Neural cell (in vitro differentiated cells): ENCODE data around the gene HOXA3. TPM values are rescaled to one million over a fixed set of nuclear protein-coding genes. Genes with fewer than 3 reads are reported as not detected.

Experiments
- H2AFZ ChIP-seq: fragments of 200-600, 300-800 bp; sonication (generic), shearing (Covaris generic); 2 replicates; pipeline ENCODE4 v1.6.0; 2014; ENCODE audit warnings: low read depth, mild to moderate bottlenecking, antibody characterized with exemption, low read length, moderate library complexity
- H3F3A ChIP-seq: fragments of 200-600 bp; shearing (Covaris generic); 2 replicates; pipeline ENCODE4 v1.6.1; 2016; ENCODE audit warnings: mild to moderate bottlenecking, moderate library complexity, mixed read lengths, antibody characterized with exemption, low read length; ENCODE audit not compliant: insufficient read depth, poor library complexity, severe bottlenecking
- H3K27ac ChIP-seq: fragments of 200-600, 300-800 bp; sonication (generic), shearing (Covaris generic); 2 replicates; pipeline ENCODE4 v1.5.1; 2014; ENCODE audit warnings: mild to moderate bottlenecking, low read length, moderate library complexity
- H3K27me3 ChIP-seq: fragments of 300-800, 200-600 bp; sonication (generic), shearing (Covaris generic); 2 replicates; pipeline ENCODE4 v1.6.0; 2014; ENCODE audit warnings: mild to moderate bottlenecking, low read depth, low read length, moderate library complexity; ENCODE audit not compliant: insufficient read depth
- H3K36me3 ChIP-seq: fragments of 300-800, 200-600 bp; sonication (generic), shearing (Covaris generic); 2 replicates; pipeline ENCODE4 v1.5.1; 2014; ENCODE audit warnings: mild to moderate bottlenecking, antibody characterized with exemption, low read length, moderate library complexity; ENCODE audit not compliant: insufficient read depth
- H3K4me2 ChIP-seq: fragments of 300-800, 200-600 bp; sonication (generic), shearing (Covaris generic); 2 replicates; pipeline ENCODE4 v1.6.0; 2014; ENCODE audit warnings: mild to moderate bottlenecking, low read length
- H3K4me3 ChIP-seq: fragments of 300-800, 200-600 bp; sonication (generic), shearing (Covaris generic); 2 replicates; pipeline ENCODE4 v1.5.1; 2014; ENCODE audit warnings: mild to moderate bottlenecking, low read length, moderate library complexity
- H3K79me2 ChIP-seq: fragments of 200-600 bp; shearing (Covaris generic); replicated peaks from 2 replicates; pipeline ENCODE4 v1.6.0; 2014; ENCODE audit warnings: mild to moderate bottlenecking, low read length, moderate library complexity; ENCODE audit not compliant: insufficient read depth
- H3K9ac ChIP-seq: fragments of 300-800, 200-600 bp; sonication (generic), shearing (Covaris generic); 2 replicates; pipeline ENCODE4 v1.6.1; 2016; ENCODE audit warnings: mild to moderate bottlenecking, low read length, mixed read lengths
- H3K9me2 ChIP-seq: fragments of 200-600 bp; shearing (Covaris generic); 2 replicates; pipeline ENCODE4 v1.6.1; 2016; ENCODE audit warnings: mild to moderate bottlenecking, low read length, mixed read lengths; ENCODE audit not compliant: insufficient read depth
- H3K9me3 ChIP-seq: fragments of 200-600, 300-800 bp; sonication (generic), shearing (Covaris generic); 2 replicates; pipeline ENCODE4 v1.6.1; 2016; ENCODE audit warnings: mild to moderate bottlenecking, mixed run types, low read length, moderate library complexity, mixed read lengths
- H4K20me1 ChIP-seq: fragments of 200-600 bp; shearing (Covaris generic); 2 replicates; pipeline ENCODE4 v1.6.1; 2016; ENCODE audit warnings: mild to moderate bottlenecking, mixed run types; ENCODE audit not compliant: insufficient read depth
- EP300 ChIP-seq: fragments of 450-650 bp; conservative IDR thresholded peaks from 2 replicates; pipeline ENCODE4 v1.6.1; 2014; ENCODE audit warnings: antibody characterized with exemption, mild to moderate bottlenecking, moderate library complexity; ENCODE audit not compliant: poor library complexity, severe bottlenecking
- EZH2 ChIP-seq: fragments of 200-600, 300-800 bp; shearing (Covaris generic), sonication (generic); IDR thresholded peaks from 2 replicates; pipeline ENCODE4 v1.6.1; 2014; ENCODE audit warnings: antibody characterized with exemption, low read length, borderline replicate concordance, mild to moderate bottlenecking; ENCODE audit not compliant: insufficient read depth, poor library complexity, severe bottlenecking
- MXI1 ChIP-seq: fragments of 450-650 bp; conservative IDR thresholded peaks from 2 replicates; pipeline ENCODE4 v1.6.1; 2014; ENCODE audit warnings: antibody characterized with exemption, mild to moderate bottlenecking; ENCODE audit not compliant: poor library complexity, severe bottlenecking
- POLR2AphosphoS5 ChIP-seq: IDR thresholded peaks from 2 replicates; pipeline ENCODE4 v1.6.1; 2012
- RAD21 ChIP-seq: fragments of 450-650 bp; conservative IDR thresholded peaks from 2 replicates; pipeline ENCODE4 v1.6.1; 2014; ENCODE audit warnings: antibody characterized with exemption, mild to moderate bottlenecking, moderate library complexity
- SMC3 ChIP-seq: fragments of 450-650 bp; conservative IDR thresholded peaks from 2 replicates; pipeline ENCODE4 v1.6.1; 2014; ENCODE audit warnings: antibody characterized with exemption, mild to moderate bottlenecking, moderate library complexity; ENCODE audit not compliant: poor library complexity
- TAF1 ChIP-seq: IDR thresholded peaks from 2 replicates; pipeline ENCODE4 v1.6.1; 2012; ENCODE audit warnings: low read depth
- polyA plus RNA-seq: library from polyadenylated mRNA; depleted of rRNA; stranded (reverse); fragments of >200 nt; gene quantifications from 2 replicates; pipeline ENCODE4 v1.2.3, GENCODE V29; 2014
- TF ChIP-seq, protein P1 (sequence below): IDR thresholded peaks from 2 replicates; pipeline ENCODE4 v1.6.1; 2012; ENCODE audit warnings: borderline replicate concordance
- TF ChIP-seq, protein P2 (sequence below): fragments of 450-650 bp; IDR thresholded peaks from 2 replicates; pipeline ENCODE4 v1.5.1; 2014; ENCODE audit warnings: antibody characterized with exemption, mild to moderate bottlenecking, moderate library complexity; ENCODE audit not compliant: poor library complexity, severe bottlenecking

The HOXA3 gene
- polyA plus RNA-seq, 1 donor from 2014 or later: not detected

DNA sequence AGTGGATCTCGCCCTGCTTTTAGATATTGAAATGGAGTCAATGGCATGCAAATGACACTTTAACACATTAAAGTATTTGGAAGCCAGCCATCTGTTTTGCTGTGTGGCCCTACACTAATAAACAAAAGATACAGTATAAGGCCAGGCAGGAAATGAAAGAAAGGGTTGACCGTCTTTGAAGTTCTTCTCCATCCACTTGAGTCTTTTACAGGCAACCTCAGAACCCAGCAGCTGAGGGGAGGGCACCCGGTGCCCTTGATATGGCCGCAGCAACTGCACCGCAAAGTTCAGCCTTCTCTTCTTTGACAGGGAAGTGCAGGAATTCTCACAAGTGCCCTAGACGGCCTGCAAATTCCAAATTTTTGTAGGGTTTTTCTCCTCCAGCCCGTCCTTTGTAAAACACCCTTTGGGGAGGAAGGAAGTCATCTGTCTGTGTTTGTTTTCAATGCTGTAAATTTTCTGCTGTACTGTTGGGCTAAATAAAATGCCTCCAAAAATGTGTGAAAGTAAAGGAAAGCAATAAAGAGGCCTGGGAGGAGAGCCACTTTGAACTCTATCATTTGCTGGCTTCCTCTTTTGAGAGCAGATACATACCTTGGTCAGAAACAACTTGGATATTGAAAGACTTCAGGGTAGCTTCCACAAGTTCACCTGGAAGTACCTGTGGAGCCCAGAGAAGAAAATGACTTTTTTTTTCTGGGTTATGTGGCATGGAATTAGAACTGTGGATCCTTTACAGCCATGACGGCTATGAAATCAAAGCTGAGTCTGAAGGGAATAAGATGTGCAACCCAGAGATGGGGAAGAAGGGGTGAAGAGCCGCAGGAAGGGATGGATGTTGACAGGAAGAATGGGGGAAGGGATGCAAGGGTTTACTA, 60.2 kb downstream of the HOXA3 start:
- Histone ChIP-seq H4K20me1 (no peaks in the 10 kb centered on the region), H3K9me3 (peaks cover 19% of the 10 kb centered on the region), H3K4me2 (no peak overlapping the region), H3K27ac (no peak overlapping the region), H3K9ac (no peak overlapping the region), H3F3A (no peaks in the 10 kb centered on the region), H3K36me3 (no peaks in the 10 kb centered on the region), H3K27me3 (peaks cover 99% of the 10 kb centered on the region), H2AFZ (no peak overlapping the region), H3K79me2 (no peaks in the 10 kb centered on the region), H3K4me3 (no peak overlapping the region), H3K9me2 (no peaks in the 10 kb centered on the region)
- TF ChIP-seq TAF1 (no peak), EP300 (no peak), RAD21 (no peak), SMC3 (no peak), EZH2 (no peak), POLR2AphosphoS5 (no peak), MXI1 (no peak)
- TF ChIP-seq, protein P1, sequence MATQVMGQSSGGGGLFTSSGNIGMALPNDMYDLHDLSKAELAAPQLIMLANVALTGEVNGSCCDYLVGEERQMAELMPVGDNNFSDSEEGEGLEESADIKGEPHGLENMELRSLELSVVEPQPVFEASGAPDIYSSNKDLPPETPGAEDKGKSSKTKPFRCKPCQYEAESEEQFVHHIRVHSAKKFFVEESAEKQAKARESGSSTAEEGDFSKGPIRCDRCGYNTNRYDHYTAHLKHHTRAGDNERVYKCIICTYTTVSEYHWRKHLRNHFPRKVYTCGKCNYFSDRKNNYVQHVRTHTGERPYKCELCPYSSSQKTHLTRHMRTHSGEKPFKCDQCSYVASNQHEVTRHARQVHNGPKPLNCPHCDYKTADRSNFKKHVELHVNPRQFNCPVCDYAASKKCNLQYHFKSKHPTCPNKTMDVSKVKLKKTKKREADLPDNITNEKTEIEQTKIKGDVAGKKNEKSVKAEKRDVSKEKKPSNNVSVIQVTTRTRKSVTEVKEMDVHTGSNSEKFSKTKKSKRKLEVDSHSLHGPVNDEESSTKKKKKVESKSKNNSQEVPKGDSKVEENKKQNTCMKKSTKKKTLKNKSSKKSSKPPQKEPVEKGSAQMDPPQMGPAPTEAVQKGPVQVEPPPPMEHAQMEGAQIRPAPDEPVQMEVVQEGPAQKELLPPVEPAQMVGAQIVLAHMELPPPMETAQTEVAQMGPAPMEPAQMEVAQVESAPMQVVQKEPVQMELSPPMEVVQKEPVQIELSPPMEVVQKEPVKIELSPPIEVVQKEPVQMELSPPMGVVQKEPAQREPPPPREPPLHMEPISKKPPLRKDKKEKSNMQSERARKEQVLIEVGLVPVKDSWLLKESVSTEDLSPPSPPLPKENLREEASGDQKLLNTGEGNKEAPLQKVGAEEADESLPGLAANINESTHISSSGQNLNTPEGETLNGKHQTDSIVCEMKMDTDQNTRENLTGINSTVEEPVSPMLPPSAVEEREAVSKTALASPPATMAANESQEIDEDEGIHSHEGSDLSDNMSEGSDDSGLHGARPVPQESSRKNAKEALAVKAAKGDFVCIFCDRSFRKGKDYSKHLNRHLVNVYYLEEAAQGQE: no peak
- TF ChIP-seq, protein P2, sequence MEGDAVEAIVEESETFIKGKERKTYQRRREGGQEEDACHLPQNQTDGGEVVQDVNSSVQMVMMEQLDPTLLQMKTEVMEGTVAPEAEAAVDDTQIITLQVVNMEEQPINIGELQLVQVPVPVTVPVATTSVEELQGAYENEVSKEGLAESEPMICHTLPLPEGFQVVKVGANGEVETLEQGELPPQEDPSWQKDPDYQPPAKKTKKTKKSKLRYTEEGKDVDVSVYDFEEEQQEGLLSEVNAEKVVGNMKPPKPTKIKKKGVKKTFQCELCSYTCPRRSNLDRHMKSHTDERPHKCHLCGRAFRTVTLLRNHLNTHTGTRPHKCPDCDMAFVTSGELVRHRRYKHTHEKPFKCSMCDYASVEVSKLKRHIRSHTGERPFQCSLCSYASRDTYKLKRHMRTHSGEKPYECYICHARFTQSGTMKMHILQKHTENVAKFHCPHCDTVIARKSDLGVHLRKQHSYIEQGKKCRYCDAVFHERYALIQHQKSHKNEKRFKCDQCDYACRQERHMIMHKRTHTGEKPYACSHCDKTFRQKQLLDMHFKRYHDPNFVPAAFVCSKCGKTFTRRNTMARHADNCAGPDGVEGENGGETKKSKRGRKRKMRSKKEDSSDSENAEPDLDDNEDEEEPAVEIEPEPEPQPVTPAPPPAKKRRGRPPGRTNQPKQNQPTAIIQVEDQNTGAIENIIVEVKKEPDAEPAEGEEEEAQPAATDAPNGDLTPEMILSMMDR: no peak

DNA sequence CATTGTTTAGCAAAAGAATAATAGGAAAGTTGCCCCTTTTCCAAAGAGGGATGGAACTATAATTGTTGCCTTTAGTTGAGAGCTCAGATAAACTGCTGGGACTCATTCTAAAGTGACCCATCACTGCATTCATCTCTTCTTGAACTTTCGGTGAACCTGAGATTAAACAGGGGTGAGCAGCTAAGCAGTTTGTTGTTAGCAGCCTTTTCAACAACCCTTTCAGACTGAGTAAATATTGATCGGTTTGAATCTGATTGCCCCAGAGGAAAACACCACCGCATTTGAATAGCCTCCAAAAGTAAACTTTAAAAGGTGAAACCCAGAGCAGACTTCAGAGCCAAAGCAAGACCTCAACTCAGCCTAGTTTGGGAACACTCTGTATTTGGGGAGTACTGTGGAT, 61.3 kb downstream of the HOXA3 start:
- Histone ChIP-seq H3K36me3 (no peaks in the 10 kb centered on the region), H3F3A (no peaks in the 10 kb centered on the region), H4K20me1 (no peaks in the 10 kb centered on the region), H3K9me3 (peaks cover 19% of the 10 kb centered on the region), H2AFZ (no peak overlapping the region), H3K4me2 (no peak overlapping the region), H3K9ac (no peak overlapping the region), H3K79me2 (no peaks in the 10 kb centered on the region), H3K4me3 (no peak overlapping the region), H3K27me3 (peaks cover 99% of the 10 kb centered on the region), H3K27ac (no peak overlapping the region), H3K9me2 (no peaks in the 10 kb centered on the region)
- no peak for TF ChIP-seq SMC3
